Measurements from ENCODE around the gene ZNRF4.
"Not testable (repeated sequence)": the region's sequence is repeated elsewhere in the genome, so short reads cannot be mapped to it uniquely, and the experiment has no call there.

ZNRF4 gene

GRCh38 chr19:5477451-5478215 is 22.4 kb downstream of the ZNRF4 start:
- no peak for DNase-seq (ENCODE audit: low read depth)

- no peak for DNase-seq (ENCODE audit: low read depth)
These were observed 23.2 kb downstream of the ZNRF4 start for GRCh38 chr19:5478241-5478924.

GRCh38 chr19:5478925-5479588 is 23.8 kb downstream of the ZNRF4 start:
- no peak for DNase-seq (ENCODE audit: low read depth)

GRCh38 chr19:5479958-5480357 is 24.7 kb downstream of the ZNRF4 start:
- DNase-seq (ENCODE audit: low read depth) = no peak

- DNase-seq (ENCODE audit: low read depth) = no peak
These were observed 25.2 kb downstream of the ZNRF4 start for GRCh38 chr19:5480427-5480836.

- no peak for DNase-seq (ENCODE audit: low read depth)
These were observed 26.7 kb downstream of the ZNRF4 start for GRCh38 chr19:5481957-5482356.

GRCh38 chr19:5484398-5485285 is 29.4 kb downstream of the ZNRF4 start:
- DNase-seq (ENCODE audit: low read depth) = peak; percentile 22

- no peak for DNase-seq (ENCODE audit: low read depth)
These were observed 30.0 kb downstream of the ZNRF4 start for GRCh38 chr19:5485286-5485636.

GRCh38 chr19:5485658-5486057 is 30.4 kb downstream of the ZNRF4 start:
- not testable (repeated sequence) for DNase-seq (ENCODE audit: low read depth)

GRCh38 chr19:5487222-5487621 is 32.0 kb downstream of the ZNRF4 start:
- DNase-seq (ENCODE audit: low read depth) = no peak

GRCh38 chr19:5489551-5489950 is 34.3 kb downstream of the ZNRF4 start:
- DNase-seq (ENCODE audit: low read depth) = no peak

- no peak for DNase-seq (ENCODE audit: low read depth)
These were observed 36.3 kb downstream of the ZNRF4 start for GRCh38 chr19:5491565-5491964.

GRCh38 chr19:5492281-5492634 is 37.0 kb downstream of the ZNRF4 start:
- DNase-seq (ENCODE audit: low read depth) = no peak

- DNase-seq (ENCODE audit: low read depth) = no peak
These were observed 37.6 kb downstream of the ZNRF4 start for GRCh38 chr19:5492635-5493409.

- DNase-seq (ENCODE audit: low read depth) = no peak
These were observed 39.6 kb downstream of the ZNRF4 start for GRCh38 chr19:5494773-5495172.

GRCh38 chr19:5495792-5496191 is 40.6 kb downstream of the ZNRF4 start:
- no peak for DNase-seq (ENCODE audit: low read depth)

GRCh38 chr19:5497297-5497696 is 42.1 kb downstream of the ZNRF4 start:
- DNase-seq (ENCODE audit: low read depth) = no peak

GRCh38 chr19:5498830-5499550 is 43.8 kb downstream of the ZNRF4 start:
- no peak for DNase-seq (ENCODE audit: low read depth)

GRCh38 chr19:5501907-5502306 is 46.7 kb downstream of the ZNRF4 start:
- DNase-seq (ENCODE audit: low read depth) = no peak

GRCh38 chr19:5503598-5503997 is 48.4 kb downstream of the ZNRF4 start:
- no peak for DNase-seq (ENCODE audit: low read depth)

- no peak for DNase-seq (ENCODE audit: low read depth)
These were observed 48.9 kb downstream of the ZNRF4 start for GRCh38 chr19:5504114-5504513.

Measured in iris pigment epithelial cell (primary cell).